Amygdala (tissue), 56 donors: ENCODE measurements around the gene KPNA2.
"Not testable (repeated sequence)": the region's sequence is repeated elsewhere in the genome, so short reads cannot be mapped to it uniquely, and the experiment has no call there.

Experiments
- DNase-seq, 56 donors: peaks; one replicate each; lab custom pipeline; 2025; lab: John Stamatoyannopoulos, UW

The KPNA2 gene

GRCh38 chr17:68054296-68054900, 18.9 kb downstream of the KPNA2 start:
- DNase-seq, result peak in 37 of 56 donors; percentile 6 to 71 (median 23)

- DNase-seq, result peak in 1 of 56 donors; percentile 3
These were observed 22.0 kb downstream of the KPNA2 start for GRCh38 chr17:68057531-68057952.

GRCh38 chr17:68060336-68060735, 24.8 kb downstream of the KPNA2 start:
- no peak for DNase-seq

- no peak for DNase-seq
These were observed 26.2 kb downstream of the KPNA2 start for GRCh38 chr17:68061512-68062313.

- not testable (repeated sequence) for DNase-seq
These were observed 29.8 kb downstream of the KPNA2 start for GRCh38 chr17:68065366-68065765.

- not testable (repeated sequence) for DNase-seq
These were observed 33.0 kb downstream of the KPNA2 start for GRCh38 chr17:68068512-68068911.

GRCh38 chr17:68070582-68071444, 35.3 kb downstream of the KPNA2 start:
- DNase-seq, result peak in 7 of 56 donors; percentile 3 to 30 (median 15)

GRCh38 chr17:68074279-68074678, 38.7 kb downstream of the KPNA2 start:
- no peak for DNase-seq

- not testable (repeated sequence) for DNase-seq
These were observed 40.5 kb downstream of the KPNA2 start for GRCh38 chr17:68075953-68076607.

- DNase-seq, result peak in 12 of 56 donors; percentile 2 to 38 (median 18)
These were observed 42.0 kb downstream of the KPNA2 start for GRCh38 chr17:68077498-68077897.

GRCh38 chr17:68080411-68081150, 45.0 kb downstream of the KPNA2 start:
- DNase-seq, result no peak

GRCh38 chr17:68081305-68082265, 46.0 kb downstream of the KPNA2 start:
- DNase-seq, result not testable (repeated sequence)

- no peak for DNase-seq
These were observed 50.3 kb downstream of the KPNA2 start for GRCh38 chr17:68085771-68086381.

GRCh38 chr17:68086666-68087065, 51.1 kb downstream of the KPNA2 start:
- DNase-seq, result not testable (repeated sequence)

- not testable (repeated sequence) for DNase-seq
These were observed 51.6 kb downstream of the KPNA2 start for GRCh38 chr17:68087131-68087623.

GRCh38 chr17:68087851-68088250, 52.3 kb downstream of the KPNA2 start:
- no peak for DNase-seq

- peak in 7 of 56 donors; percentile 0 to 30 (median 14) for DNase-seq
These were observed 54.3 kb downstream of the KPNA2 start for GRCh38 chr17:68089881-68090280.
